H1 (cell line): ENCODE measurements around the gene MACROH2A1. TPM values are rescaled to one million over a fixed set of nuclear protein-coding genes. Genes with fewer than 3 reads are reported as not detected.

Source experiments
- GTF2F1 ChIP-seq: IDR thresholded peaks from 2 replicates; pipeline ENCODE4 v1.6.1; 2012; ENCODE audit warnings: low read depth, low read length, improper control_type of control experiment, borderline replicate concordance
- polyA plus RNA-seq, 7 experiments: library from polyadenylated mRNA; depleted of rRNA in 3 of 7; stranded (reverse) in 5 of 7; unstranded in 2 of 7; fragments of >200 nt in 5 of 7; fragments of 200-250 nt in 2 of 7; gene quantifications; 1 replicate in 5 of 7; 2 replicates in 1 of 7; 4 replicates in 1 of 7; pipeline versions ENCODE4 v1.2.1 to v1.2.3, GENCODE V29; 2011 to 2013; ENCODE audit warnings: missing spikeins in 2 of 7, mixed read lengths in 2 of 7
- total RNA-seq: library from RNA; stranded (reverse); fragmentation: NEBNext Ultra II Directional; extraction: Animal tissue kit (Norgen Biotek cat#: 25700); gene quantifications from 2 replicates; pipeline ENCODE4 v1.2.1, GENCODE V29; 2021
- TF ChIP-seq, protein P1 (sequence below), 3 experiments: IDR thresholded peaks; 1 replicate in 2 of 3; 2 replicates in 1 of 3; pipeline versions ENCODE4 v1.5.1 to v1.6.1; 2011; ENCODE audit warnings: low read length in 3 of 3, mild to moderate bottlenecking in 3 of 3, inconsistent platforms in 2 of 3, low read depth in 1 of 3, moderate library complexity in 1 of 3; ENCODE audit not compliant: insufficient read depth in 1 of 3; ENCODE audit errors: control extremely low read depth in 1 of 3

MACROH2A1 gene
- total and polyA plus RNA-seq, 2 of the 8 experiments (the other 6 are each of a cell fraction or from before 2014, with no cell fraction given) = 60.0 to 92.3 TPM

GRCh38 chr5:135417083-135417482, 18.1 kb upstream of the MACROH2A1 start (continued):
- TF ChIP-seq, protein P1, sequence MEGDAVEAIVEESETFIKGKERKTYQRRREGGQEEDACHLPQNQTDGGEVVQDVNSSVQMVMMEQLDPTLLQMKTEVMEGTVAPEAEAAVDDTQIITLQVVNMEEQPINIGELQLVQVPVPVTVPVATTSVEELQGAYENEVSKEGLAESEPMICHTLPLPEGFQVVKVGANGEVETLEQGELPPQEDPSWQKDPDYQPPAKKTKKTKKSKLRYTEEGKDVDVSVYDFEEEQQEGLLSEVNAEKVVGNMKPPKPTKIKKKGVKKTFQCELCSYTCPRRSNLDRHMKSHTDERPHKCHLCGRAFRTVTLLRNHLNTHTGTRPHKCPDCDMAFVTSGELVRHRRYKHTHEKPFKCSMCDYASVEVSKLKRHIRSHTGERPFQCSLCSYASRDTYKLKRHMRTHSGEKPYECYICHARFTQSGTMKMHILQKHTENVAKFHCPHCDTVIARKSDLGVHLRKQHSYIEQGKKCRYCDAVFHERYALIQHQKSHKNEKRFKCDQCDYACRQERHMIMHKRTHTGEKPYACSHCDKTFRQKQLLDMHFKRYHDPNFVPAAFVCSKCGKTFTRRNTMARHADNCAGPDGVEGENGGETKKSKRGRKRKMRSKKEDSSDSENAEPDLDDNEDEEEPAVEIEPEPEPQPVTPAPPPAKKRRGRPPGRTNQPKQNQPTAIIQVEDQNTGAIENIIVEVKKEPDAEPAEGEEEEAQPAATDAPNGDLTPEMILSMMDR (IDR thresholded peaks at IDR 0.05; ENCODE audit: control extremely low read depth in 1 of 3, insufficient read depth in 1 of 3, low read depth in 1 of 3, low read length in 3 of 3) = no peak
- TF ChIP-seq GTF2F1 = no peak
- TF ChIP-seq, all 59 proteins: peak for 0
